ENCODE measurements around the gene RENBP. TPM values are rescaled to one million over a fixed set of nuclear protein-coding genes. Genes with fewer than 3 reads are reported as not detected.
A peak's percentile ranks its signal among the peaks of the same experiment; 100 is the strongest.

The RENBP gene
- total RNA-seq, 1 donor from 2014 or later: 11.4 TPM

GRCh38 chrX:153900831-153901752 is 43.4 kb downstream of the RENBP start:
- intact Hi-C loops (cut with micrococcal nuclease): no loop called here
- Mint-ChIP-seq H3K4me3 (ENCODE audit: low read depth) (no peak overlapping the region), H3K36me3 (ENCODE audit: low read depth) (no peaks in the 10 kb centered on the region), H3K9me3 (no peaks in the 10 kb centered on the region), H3K27me3 (ENCODE audit: low read depth) (peaks cover 1% of the 10 kb centered on the region), H3K4me1 (ENCODE audit: low read depth) (peaks cover 23% of the 10 kb centered on the region), H3K27ac (peak overlapping the region; percentile 18)
- peak; percentile 56 for DNase-seq (ENCODE audit: low spot score)

DNA sequence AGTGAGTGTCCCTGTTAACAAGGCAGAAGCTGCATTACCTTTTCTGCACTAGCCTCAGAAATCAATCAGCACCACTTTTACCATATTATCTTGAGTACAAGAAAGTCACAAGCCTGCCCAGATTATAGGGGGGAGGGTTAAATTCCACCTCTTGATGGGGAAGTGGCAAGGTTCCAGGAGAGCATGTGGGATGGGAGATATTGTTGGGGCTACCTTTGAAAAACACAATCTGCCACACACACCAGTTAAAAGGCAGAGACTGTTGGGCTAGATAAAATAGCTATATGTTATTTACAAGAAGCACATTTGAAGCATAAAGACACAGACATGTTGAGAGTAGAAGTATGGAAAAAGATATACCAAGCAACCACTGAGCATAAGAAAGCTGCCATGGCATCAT is 46.5 kb downstream of the RENBP start:
- Mint-ChIP-seq H3K9me3 (no peaks in the 10 kb centered on the region), H3K27me3 (ENCODE audit: low read depth) (peaks cover 9% of the 10 kb centered on the region), H3K36me3 (ENCODE audit: low read depth) (no peaks in the 10 kb centered on the region), H3K4me3 (ENCODE audit: low read depth) (no peak overlapping the region), H3K4me1 (ENCODE audit: low read depth) (peaks cover 13% of the 10 kb centered on the region), H3K27ac (no peak overlapping the region)
- intact Hi-C loops (cut with micrococcal nuclease): no loop called here
- no peak for DNase-seq (ENCODE audit: low spot score)

- no peak overlapping the region for H3K4me3 Mint-ChIP-seq (ENCODE audit: low read depth)
- H3K27ac Mint-ChIP-seq: no peak overlapping the region
- peaks cover 38% of the 10 kb centered on the region for H3K27me3 Mint-ChIP-seq (ENCODE audit: low read depth)
- no peak for DNase-seq (ENCODE audit: low spot score)
- intact Hi-C loops (cut with micrococcal nuclease): no loop called here
- no peaks in the 10 kb centered on the region for H3K9me3 Mint-ChIP-seq
- peaks cover 4% of the 10 kb centered on the region for H3K4me1 Mint-ChIP-seq (ENCODE audit: low read depth)
- H3K36me3 Mint-ChIP-seq (ENCODE audit: low read depth): no peaks in the 10 kb centered on the region
These were observed 55.3 kb downstream of the RENBP start for GRCh38 chrX:153889123-153889522.

- DNase-seq (ENCODE audit: low spot score): no peak
- intact Hi-C loops (cut with micrococcal nuclease): no loop called here
- no peak overlapping the region for H3K27ac Mint-ChIP-seq
- H3K36me3 Mint-ChIP-seq (ENCODE audit: low read depth): no peaks in the 10 kb centered on the region
- H3K4me1 Mint-ChIP-seq (ENCODE audit: low read depth): peaks cover 4% of the 10 kb centered on the region
- peaks cover 36% of the 10 kb centered on the region for H3K27me3 Mint-ChIP-seq (ENCODE audit: low read depth)
- H3K9me3 Mint-ChIP-seq: no peaks in the 10 kb centered on the region
- no peak overlapping the region for H3K4me3 Mint-ChIP-seq (ENCODE audit: low read depth)
These were observed 56.1 kb downstream of the RENBP start for GRCh38 chrX:153888344-153888743.

DNA sequence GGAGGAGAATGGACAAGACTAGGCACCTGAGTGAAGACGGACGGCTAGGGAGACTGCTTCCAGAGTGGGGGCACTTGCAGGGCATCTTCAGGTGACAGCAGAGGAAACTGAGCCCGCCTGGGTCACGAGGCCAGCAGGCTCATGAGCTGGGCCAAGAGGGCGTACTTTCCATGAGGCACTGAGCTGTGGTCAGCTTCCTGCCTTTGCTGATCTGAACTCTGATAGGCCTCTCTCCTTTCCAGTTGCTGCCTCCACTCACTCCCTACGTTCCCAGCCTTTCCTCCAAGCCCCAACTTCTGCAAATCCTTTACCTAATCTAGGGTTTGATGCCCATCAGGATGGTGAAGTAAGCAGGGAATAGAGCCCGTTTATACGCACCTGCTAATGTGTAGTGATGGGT is 57.1 kb downstream of the RENBP start:
- DNase-seq (ENCODE audit: low spot score): no peak
- Mint-ChIP-seq H3K4me1 (ENCODE audit: low read depth) (peaks cover 4% of the 10 kb centered on the region), H3K36me3 (ENCODE audit: low read depth) (no peaks in the 10 kb centered on the region), H3K9me3 (no peaks in the 10 kb centered on the region), H3K4me3 (ENCODE audit: low read depth) (no peak overlapping the region), H3K27ac (no peak overlapping the region), H3K27me3 (ENCODE audit: low read depth) (peaks cover 31% of the 10 kb centered on the region)
- intact Hi-C loops (cut with micrococcal nuclease): no loop called here

- intact Hi-C loops (cut with micrococcal nuclease): no loop called here
- Mint-ChIP-seq H3K9me3 (no peaks in the 10 kb centered on the region), H3K36me3 (ENCODE audit: low read depth) (no peaks in the 10 kb centered on the region), H3K27me3 (ENCODE audit: low read depth) (peaks cover 32% of the 10 kb centered on the region), H3K4me1 (ENCODE audit: low read depth) (peaks cover 4% of the 10 kb centered on the region), H3K4me3 (ENCODE audit: low read depth) (peak overlapping the region; percentile 27), H3K27ac (no peak overlapping the region)
- no peak for DNase-seq (ENCODE audit: low spot score)
These were observed 57.5 kb downstream of the RENBP start for GRCh38 chrX:153886915-153887314.

DNA sequence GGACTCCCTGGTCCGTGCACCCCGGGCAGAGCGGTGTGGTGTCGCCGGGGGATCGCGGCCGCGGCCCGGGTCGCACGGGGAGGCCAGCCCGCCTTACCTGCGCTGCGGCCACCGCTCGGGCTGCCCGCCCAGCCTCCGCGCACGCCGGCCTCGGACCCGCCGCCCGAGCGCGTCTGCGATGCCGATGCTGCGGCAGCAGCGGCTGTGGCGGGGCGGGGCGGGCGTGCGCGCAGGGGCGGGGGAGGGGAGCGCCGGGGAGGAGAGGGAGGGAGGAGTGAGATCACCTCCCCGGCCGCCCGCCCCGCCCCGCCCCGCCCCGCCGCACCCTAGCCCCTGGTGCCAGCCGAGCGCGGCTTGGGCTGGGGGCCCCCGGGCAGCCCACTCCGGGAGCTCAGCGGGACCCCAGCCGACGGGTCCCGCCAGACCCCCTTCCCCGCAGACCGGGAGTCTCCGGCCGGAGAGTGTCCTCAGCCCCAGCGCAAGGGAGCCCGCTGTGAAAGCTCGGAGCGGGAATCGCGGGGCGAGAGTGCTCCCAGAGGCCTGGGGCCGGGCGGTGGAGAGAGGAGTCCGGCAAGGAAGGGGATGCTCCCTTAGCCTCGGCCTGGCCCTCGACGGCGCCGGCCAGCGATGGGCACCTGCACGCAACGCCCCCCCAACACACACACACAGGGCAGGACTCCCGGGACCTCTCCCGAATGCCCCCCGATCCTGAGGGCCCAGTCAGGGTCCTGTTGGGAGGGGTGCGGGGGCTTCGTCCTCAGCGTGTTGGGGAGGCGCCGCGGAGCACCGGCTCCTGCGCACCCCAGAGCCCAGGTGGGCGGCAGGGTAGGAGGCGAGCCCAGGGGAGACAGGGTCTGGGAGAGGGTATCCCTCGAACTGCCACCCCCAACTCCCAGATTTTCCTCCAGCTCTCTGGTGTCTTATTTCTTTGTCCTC is 58.2 kb downstream of the RENBP start, which contains the start of gene L1CAM:
Gene L1CAM, minus strand, starts transcription at position 206 of the 936 bp plus-strand sequence. CDS start 10,337 bp downstream, outside the sequence.
- no peaks in the 10 kb centered on the region for H3K36me3 Mint-ChIP-seq (ENCODE audit: low read depth)
- no peaks in the 10 kb centered on the region for H3K9me3 Mint-ChIP-seq
- H3K4me3 Mint-ChIP-seq (ENCODE audit: low read depth): peak within 1 kb of the TSS; percentile 27
- peaks cover 32% of the 10 kb centered on the region for H3K27me3 Mint-ChIP-seq (ENCODE audit: low read depth)
- H3K4me1 Mint-ChIP-seq (ENCODE audit: low read depth): peaks cover 4% of the 10 kb centered on the region
- H3K27ac Mint-ChIP-seq: no peak within 1 kb of the TSS
- DNase-seq (ENCODE audit: low spot score): no peak
- intact Hi-C loops (cut with micrococcal nuclease): no loop called here

Other genes with a start within 250 kb of the RENBP start
- 154 TPM in 2 replicates for gene BCAP31, start 220.3 kb downstream of the RENBP start, total RNA-seq
- 8.8 and 10.1 TPM in 2 replicates for gene ABCD1, start 219.8 kb downstream of the RENBP start, total RNA-seq
- gene PLXNB3, start 180.4 kb downstream of the RENBP start, total RNA-seq: 0.62 and 0.91 TPM in 2 replicates
- gene SRPK3, start 163.6 kb downstream of the RENBP start, total RNA-seq: not detected in 2 replicates
- gene IDH3G, start 150.3 kb downstream of the RENBP start, total RNA-seq: 70.8 and 72.4 TPM in 2 replicates
- gene SSR4, start 150.0 kb downstream of the RENBP start, total RNA-seq: 282 and 303 TPM in 2 replicates
- gene PDZD4, start 114.1 kb downstream of the RENBP start, total RNA-seq: 0.23 and 0.91 TPM in 2 replicates
- gene L1CAM, start 58.5 kb downstream of the RENBP start, total RNA-seq: 0.83 and 0.98 TPM in 2 replicates
- not detected in 2 replicates for gene AVPR2, start 40.0 kb downstream of the RENBP start, total RNA-seq
- gene ARHGAP4, start 18.4 kb downstream of the RENBP start, total RNA-seq: 128 and 135 TPM in 2 replicates
- gene NAA10, start 9.6 kb downstream of the RENBP start, total RNA-seq: 127 and 128 TPM in 2 replicates
- 107 and 108 TPM in 2 replicates for gene HCFC1, start 27.2 kb upstream of the RENBP start, total RNA-seq
- 2.1 and 2.7 TPM in 2 replicates for gene TMEM187, start 28.1 kb upstream of the RENBP start, total RNA-seq
- gene IRAK1, start 75.3 kb upstream of the RENBP start, total RNA-seq: 150 and 151 TPM in 2 replicates
- 58.2 and 58.4 TPM in 2 replicates for gene MECP2, start 153.1 kb upstream of the RENBP start, total RNA-seq
- not detected in 2 replicates for gene OPN1LW, start 199.6 kb upstream of the RENBP start, total RNA-seq
- not detected in 2 replicates for gene OPN1MW, start 238.0 kb upstream of the RENBP start, total RNA-seq

All from activated T-helper 2 cell treated with anti-CD3 and anti-CD28 coated beads, Interferon-gamma antibody, Interleukin-2, Interleukin-4, amounts not matched to agents 10 μg/mL and 5 μg/mL and 100 μg/mL, durations not matched to agents 14 hours and 24 hours and 36 hours (primary cell).